ENCODE data around the gene BAG3. TPM values are rescaled to one million over a fixed set of nuclear protein-coding genes. Genes with fewer than 3 reads are reported as not detected.

BAG3 gene
- total RNA-seq, 6 donors from 2014 or later, result 23.0 to 53.8 (median 40.3) TPM

GRCh38 chr10:119640384-119640783 lies 10.8 kb upstream of the BAG3 start:
- Histone ChIP-seq H3K4me1 (no peaks in the 10 kb centered on the region), H3K4me3 (no peak overlapping the region), H3K27me3 (no peaks in the 10 kb centered on the region), H3K36me3 (no peaks in the 10 kb centered on the region), H3K27ac (no peak overlapping the region), H3K9me3 (peaks cover 0 to 7% (median 0%) of the 10 kb centered on the region in 4 donors)
- TF ChIP-seq POLR2A (IDR thresholded peaks at IDR 0.05) (no peak), POLR2AphosphoS5 (IDR thresholded peaks at IDR 0.05) (no peak), EP300 (IDR thresholded peaks at IDR 0.05) (no peak), CTCF (IDR thresholded peaks at IDR 0.05) (no peak)
- 93 to 94% methylated on average over 6 of the region's 6 CpGs for WGBS, 2 donors
- DNase-seq (no peak), ATAC-seq (ENCODE audit: low FRiP score in 2 of 2) (no peak)

- no peaks in the 10 kb centered on the region for H3K27me3 ChIP-seq
- peaks cover 0 to 7% (median 0%) of the 10 kb centered on the region in 4 donors for H3K9me3 ChIP-seq
- TF ChIP-seq POLR2A (IDR thresholded peaks at IDR 0.05), result no peak
- TF ChIP-seq POLR2AphosphoS5 (IDR thresholded peaks at IDR 0.05), result no peak
- TF ChIP-seq CTCF (IDR thresholded peaks at IDR 0.05), result no peak
- TF ChIP-seq EP300 (IDR thresholded peaks at IDR 0.05), result no peak
- ATAC-seq (ENCODE audit: low FRiP score in 2 of 2) (no peak), DNase-seq (no peak)
- H3K27ac ChIP-seq, result no peak overlapping the region
- no peaks in the 10 kb centered on the region for H3K4me1 ChIP-seq
- no peak overlapping the region for H3K4me3 ChIP-seq
- WGBS, 2 donors, result 75 to 93% methylated on average over 8 of the region's 8 CpGs
- no peaks in the 10 kb centered on the region for H3K36me3 ChIP-seq
Measured at GRCh38 chr10:119640875-119641526, 10.2 kb upstream of the BAG3 start.

GRCh38 chr10:119642556-119643111 lies 8.5 kb upstream of the BAG3 start:
- no peak for ATAC-seq (ENCODE audit: low FRiP score in 2 of 2)
- DNase-seq, result no peak
- H3K27ac ChIP-seq, result no peak overlapping the region
- no peaks in the 10 kb centered on the region for H3K36me3 ChIP-seq
- peaks cover 0 to 7% (median 0%) of the 10 kb centered on the region in 4 donors for H3K9me3 ChIP-seq
- no peaks in the 10 kb centered on the region for H3K4me1 ChIP-seq
- TF ChIP-seq CTCF (IDR thresholded peaks at IDR 0.05), result no peak
- H3K4me3 ChIP-seq, result no peak overlapping the region
- H3K27me3 ChIP-seq, result no peaks in the 10 kb centered on the region
- 90 to 91% methylated on average over 2 of the region's 2 CpGs for WGBS, 2 donors

GRCh38 chr10:119643306-119644204 lies 7.6 kb upstream of the BAG3 start:
- Histone ChIP-seq H3K9me3 (peaks cover 0 to 7% (median 0%) of the 10 kb centered on the region in 4 donors), H3K36me3 (no peaks in the 10 kb centered on the region), H3K27me3 (no peaks in the 10 kb centered on the region), H3K4me1 (no peaks in the 10 kb centered on the region), H3K4me3 (no peak overlapping the region), H3K27ac (no peak overlapping the region)
- DNase-seq (no peak), ATAC-seq (ENCODE audit: low FRiP score in 2 of 2) (no peak)
- TF ChIP-seq EP300 (IDR thresholded peaks at IDR 0.05) (no peak), POLR2A (IDR thresholded peaks at IDR 0.05) (no peak), POLR2AphosphoS5 (IDR thresholded peaks at IDR 0.05) (no peak), CTCF (IDR thresholded peaks at IDR 0.05) (no peak)
- 83 to 90% methylated on average over 15 of the region's 15 CpGs for WGBS, 2 donors

Measured in upper lobe of left lung (tissue), 6 donors.